Body of pancreas (tissue), 4 donors: ENCODE results near the gene MICU2. TPM values are rescaled to one million over a fixed set of nuclear protein-coding genes. Genes with fewer than 3 reads are reported as not detected.
A peak's percentile ranks its signal among the peaks of the same experiment; 100 is the strongest.

Experiments
- ATAC-seq: fragments of 150-250 bp; one replicate; pipeline ENCODE4 v1.9.1; 2016
- DNase-seq, 4 donors: peaks; one replicate each; pipeline ENCODE4 v3.0.0-alpha.2; 2019
- H3K27ac ChIP-seq, 4 donors: fragments of 200-600 bp; sonication (generic); 1 replicate in 3 of 4; 2 replicates in 1 of 4; pipeline versions ENCODE4 v1.5.1 to v1.6.1; 2016 to 2019; ENCODE audit warnings: mild to moderate bottlenecking in 1 of 4, mixed read lengths in 1 of 4, moderate library complexity in 1 of 4
- H3K27me3 ChIP-seq, 2 donors: fragments of 200-600 bp; sonication (generic); one replicate each; pipeline ENCODE4 v1.6.0; 2016; ENCODE audit warnings: mild to moderate bottlenecking in 1 of 2
- H3K36me3 ChIP-seq, 2 donors: fragments of 200-600 bp; sonication (generic); replicated peaks in 1 of 2; 2 replicates each; pipeline ENCODE4 v1.5.1; 2016; ENCODE audit warnings: low read depth in 2 of 2; ENCODE audit not compliant: insufficient read depth in 1 of 2
- H3K4me1 ChIP-seq: fragments of 200-600 bp; sonication (generic); one replicate; pipeline ENCODE4 v1.6.0; 2016
- H3K4me3 ChIP-seq, 2 donors: fragments of 200-600 bp; sonication (generic); 1 replicate in 1 of 2; 2 replicates in 1 of 2; pipeline ENCODE4 v1.5.1; 2016 to 2019
- H3K9me3 ChIP-seq, 3 donors: fragments of 200-600 bp; sonication (generic); 1 replicate in 2 of 3; 2 replicates in 1 of 3; pipeline ENCODE4 v1.5.1; 2016
- CTCF ChIP-seq, 7 experiments: fragments of 450-650 bp in 4 of 7; fragments of 200-600 bp in 3 of 7; sonication (generic) in 3 of 7; IDR thresholded peaks; one replicate each; pipeline ENCODE4 v1.5.1; 2016 to 2019; ENCODE audit warnings: antibody characterized with exemption in 7 of 7
- POLR2A ChIP-seq, 3 donors: fragments of 450-650 bp; IDR thresholded peaks; one replicate each; pipeline ENCODE4 v1.6.1; 2016; ENCODE audit warnings: antibody characterized with exemption in 3 of 3, mild to moderate bottlenecking in 2 of 3
- WGBS, 2 donors: methylation state at CpG; one replicate each; pipeline ENCODE4 v1.1.5; 2017; 5-methylcytosine and 5-hydroxymethylcytosine counted together
- intact Hi-C: fragments of 100-400 bp; cut with DNase I; formaldehyde crosslinking; loops from one replicate; pipeline ENCODE4 v1.15.1; 2023
- total RNA-seq, 2 donors: library from RNA; depleted of rRNA; stranded (reverse); fragments of >200 nt; gene quantifications; one replicate each; pipeline ENCODE4 v1.1.0, GENCODE V29; 2016

MICU2 gene
- 10 to 100 TPM; 31.6 to 62.6 TPM for total RNA-seq

DNA sequence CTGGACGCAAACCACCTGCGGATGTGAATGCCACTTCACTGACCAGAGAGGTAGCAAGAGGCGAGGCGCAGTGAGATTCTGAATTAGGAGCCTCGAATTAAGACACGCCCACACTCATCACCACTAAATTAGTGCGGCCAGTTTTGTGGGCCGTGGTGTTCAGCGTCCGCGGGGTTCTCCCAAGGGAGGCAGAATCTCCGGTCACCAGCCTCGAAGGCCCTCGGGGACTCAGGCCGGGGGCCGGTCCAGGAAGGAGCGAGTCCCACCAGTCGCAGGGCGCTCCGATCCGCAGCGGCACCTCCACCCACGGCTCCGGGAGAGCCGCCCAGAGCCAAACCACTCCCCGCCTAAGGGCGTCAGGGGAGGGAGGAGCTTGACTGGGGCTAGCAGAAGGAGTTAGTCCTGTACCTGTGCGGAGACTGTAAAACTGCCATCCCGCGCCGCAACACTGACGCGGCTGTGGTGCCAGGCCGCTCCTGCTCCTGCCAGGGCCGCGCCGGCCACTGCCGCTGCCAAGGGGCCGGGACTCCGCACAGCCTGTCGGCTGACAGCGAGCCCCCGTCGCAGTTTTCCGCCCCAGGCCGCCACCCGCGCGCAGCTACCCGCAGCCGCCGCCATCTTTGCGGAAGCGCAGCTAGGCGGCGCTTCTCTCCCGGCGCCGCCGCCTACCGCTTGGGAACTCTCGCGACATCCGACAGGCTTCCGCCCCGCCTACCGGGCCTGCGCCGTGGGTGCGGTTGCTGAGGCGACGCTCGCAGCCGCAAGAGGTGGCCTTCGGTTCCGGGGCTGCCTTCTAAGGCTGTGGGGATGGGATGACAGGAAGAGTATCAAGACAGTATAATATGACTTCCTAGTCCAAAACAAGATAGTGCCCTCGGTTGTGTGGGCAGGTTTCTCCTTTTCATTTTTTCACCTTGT, at the start of gene MICU2:
MICU2 (minus strand) TSS at position 640 of the 918 bp plus-strand sequence; CDS start at position 618, 22 bp downstream.
- Histone ChIP-seq H3K27me3 (no peaks in the 10 kb centered on the region), H3K9me3 (no peaks in the 10 kb centered on the region), H3K4me3 (peak within 1 kb of the TSS; percentile 22 to 84), H3K36me3 (no peaks in the 10 kb centered on the region), H3K27ac (peak within 1 kb of the TSS; percentile 94 to 100 (median 94)), H3K4me1 (peaks cover 6% of the 10 kb centered on the region)
- ATAC-seq (peak; percentile 98), DNase-seq (peak; percentile 93 to 95 (median 94))
- intact Hi-C loops = no loop called here
- 0% methylated on average over 18 to 74 of the region's 77 CpGs for WGBS, 2 donors
- peak; percentile 98 to 99 (median 98) for TF ChIP-seq POLR2A (IDR thresholded peaks at IDR 0.05)
- TF ChIP-seq CTCF (IDR thresholded peaks at IDR 0.05) = peak in 3 of 7 experiments; percentile 23 to 37 (median 32)

DNA sequence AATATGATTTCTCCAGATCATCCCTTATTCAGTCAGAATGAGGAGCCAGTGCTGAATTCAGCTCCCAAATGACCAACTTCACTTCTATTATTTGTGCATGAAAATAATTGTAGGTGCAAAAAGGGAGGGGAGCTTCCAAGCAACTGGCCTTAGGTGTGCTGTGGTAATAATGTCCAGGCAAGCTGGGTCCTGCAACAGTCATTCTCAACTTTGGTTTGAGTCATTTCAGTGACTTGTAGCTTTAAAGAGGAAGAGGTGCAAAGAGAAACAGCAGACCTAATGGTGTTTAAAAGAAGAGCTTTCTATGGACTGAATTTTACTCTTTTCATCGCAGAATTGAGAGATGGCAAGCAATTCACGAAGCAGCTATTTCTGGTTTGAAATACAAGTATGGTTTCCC, 37.7 kb upstream of the MICU2 start:
- H3K27ac ChIP-seq = no peak overlapping the region
- DNase-seq = no peak
- TF ChIP-seq POLR2A (IDR thresholded peaks at IDR 0.05) = no peak
- TF ChIP-seq CTCF (IDR thresholded peaks at IDR 0.05) = no peak
- no peaks in the 10 kb centered on the region for H3K36me3 ChIP-seq
- H3K4me3 ChIP-seq = no peak overlapping the region
- no peaks in the 10 kb centered on the region for H3K9me3 ChIP-seq
- ATAC-seq = no peak
- intact Hi-C loops = no loop called here
- H3K27me3 ChIP-seq = no peaks in the 10 kb centered on the region
- H3K4me1 ChIP-seq = no peaks in the 10 kb centered on the region
- 76 to 92% methylated on average over 2 of the region's 2 CpGs for WGBS, 2 donors

DNA sequence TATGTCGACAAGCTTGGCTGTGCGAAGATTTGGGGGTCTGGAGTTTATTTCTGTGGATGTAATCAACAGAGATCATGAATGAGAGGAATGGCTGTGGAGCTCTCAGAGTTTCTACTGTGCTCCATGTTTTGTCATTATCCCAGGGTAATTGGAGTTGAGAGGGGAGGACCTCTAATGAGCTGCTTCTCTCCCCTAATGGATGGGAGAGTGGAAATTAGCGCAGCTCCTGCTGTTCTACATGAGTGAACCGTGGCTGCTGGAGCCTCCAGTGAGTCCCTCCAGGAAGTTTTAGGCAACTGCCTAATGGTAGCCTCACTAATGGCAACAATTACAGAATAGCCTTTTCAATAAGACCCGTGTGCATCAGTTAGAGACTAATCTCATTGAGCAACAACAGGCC, 35.6 kb upstream of the MICU2 start:
- H3K4me1 ChIP-seq = no peaks in the 10 kb centered on the region
- H3K4me3 ChIP-seq = no peak overlapping the region
- whole genome bisulfite sequencing, 2 donors = 59 to 62% methylated on average over 5 of the region's 5 CpGs
- no peaks in the 10 kb centered on the region for H3K27me3 ChIP-seq
- no peak for DNase-seq
- no peaks in the 10 kb centered on the region for H3K9me3 ChIP-seq
- no peak overlapping the region for H3K27ac ChIP-seq
- H3K36me3 ChIP-seq = no peaks in the 10 kb centered on the region
- TF ChIP-seq POLR2A (IDR thresholded peaks at IDR 0.05) = no peak
- no peak for TF ChIP-seq CTCF (IDR thresholded peaks at IDR 0.05)
- ATAC-seq = no peak
- intact Hi-C loops = no loop called here

GRCh38 chr13:21638319-21639282, 34.6 kb upstream of the MICU2 start:
- ATAC-seq (peak; percentile 45), DNase-seq (peak; percentile 17 to 38 (median 23))
- Histone ChIP-seq H3K27me3 (no peaks in the 10 kb centered on the region), H3K9me3 (no peaks in the 10 kb centered on the region), H3K4me3 (no peak overlapping the region), H3K36me3 (no peaks in the 10 kb centered on the region), H3K4me1 (no peaks in the 10 kb centered on the region), H3K27ac (no peak overlapping the region)
- intact Hi-C loops = no loop called here
- TF ChIP-seq POLR2A (IDR thresholded peaks at IDR 0.05) (no peak), CTCF (IDR thresholded peaks at IDR 0.05) (peak; percentile 51 to 78 (median 68))
- WGBS, 2 donors = 33 to 40% methylated on average over 6 of the region's 6 CpGs
